SK-N-SH (cell line): ENCODE results near the gene SMIM10L2A. TPM values are rescaled to one million over a fixed set of nuclear protein-coding genes. Genes with fewer than 3 reads are reported as not detected.

Experiments used
- CTCF ChIA-PET: fragments of 300-600, 350-600 bp; formaldehyde crosslinking; extraction: SDS; loops from one replicate; lab custom pipeline; 2021; lab: Yijun Ruan, JAX
- POLR2A ChIA-PET: fragments of 350-600 bp; sonication (Branson Sonifier 250); formaldehyde crosslinking; extraction: SDS; loops from one replicate; lab custom pipeline; 2020; ENCODE audit warnings: antibody characterized with exemption, inconsistent platforms; lab: Yijun Ruan, JAX
- DNase-seq: peaks from one replicate; pipeline ENCODE4 v3.0.0; 2012
- H2AFZ ChIP-seq: fragments of 200-600 bp; sonication (generic); 2 replicates; pipeline ENCODE4 v1.8.1; 2016; ENCODE audit warnings: antibody characterized with exemption, mild to moderate bottlenecking, low read depth
- H3F3A ChIP-seq: fragments of 200-600 bp; sonication (generic); replicated peaks from 2 replicates; pipeline ENCODE3; 2016; ENCODE audit warnings: antibody characterized with exemption, mild to moderate bottlenecking; ENCODE audit not compliant: insufficient read depth
- H3K27ac ChIP-seq, 2 experiments: fragments of 200-500 bp in 1 of 2; fragments of 200-600 bp in 1 of 2; sonication (Bioruptor generic) in 1 of 2; sonication (generic), shearing (Covaris generic) in 1 of 2; 2 replicates each; pipeline versions ENCODE4 v1.5.1 to v1.6.1; 2014 to 2016; ENCODE audit warnings: low read depth in 2 of 2, inconsistent platforms in 1 of 2, low read length in 1 of 2, mild to moderate bottlenecking in 1 of 2, mixed read lengths in 1 of 2
- H3K27me3 ChIP-seq: fragments of 200-600 bp; sonication (generic), shearing (Covaris generic); 2 replicates; pipeline ENCODE4 v1.6.1; 2016; ENCODE audit warnings: mixed run types; ENCODE audit not compliant: insufficient read depth
- H3K36me3 ChIP-seq, 2 experiments: fragments of 200-500 bp in 1 of 2; fragments of 200-600 bp in 1 of 2; sonication (Bioruptor generic) in 1 of 2; sonication (generic) in 1 of 2; replicated peaks in 1 of 2; 2 replicates each; pipeline versions ENCODE3 to v1.5.1; 2014 to 2016; ENCODE audit warnings: low read length in 1 of 2, mild to moderate bottlenecking in 1 of 2; ENCODE audit not compliant: insufficient read depth in 2 of 2, control insufficient read depth in 1 of 2
- H3K4me1 ChIP-seq, 2 experiments: fragments of 200-500 bp in 1 of 2; fragments of 200-600 bp in 1 of 2; sonication (Bioruptor generic) in 1 of 2; sonication (generic), shearing (Covaris generic) in 1 of 2; 2 replicates each; pipeline versions ENCODE4 v1.5.1 to v1.6.1; 2014 to 2016; ENCODE audit warnings: low read depth in 1 of 2, low read length in 1 of 2, mixed run types in 1 of 2; ENCODE audit not compliant: insufficient read depth in 2 of 2, control insufficient read depth in 1 of 2
- H3K4me2 ChIP-seq: fragments of 200-600 bp; sonication (generic), shearing (Covaris generic); 2 replicates; pipeline ENCODE4 v1.6.1; 2017; ENCODE audit warnings: mixed run types
- H3K4me3 ChIP-seq, 2 experiments: fragments of 200-500 bp in 1 of 2; fragments of 200-600 bp in 1 of 2; sonication (Bioruptor generic) in 1 of 2; sonication (generic), shearing (Covaris generic) in 1 of 2; 2 replicates each; pipeline versions ENCODE4 v1.5.1 to v1.8.1; 2014 to 2016; ENCODE audit warnings: low read depth in 2 of 2, inconsistent platforms in 1 of 2, low read length in 1 of 2, mild to moderate bottlenecking in 1 of 2, mixed read lengths in 1 of 2, moderate library complexity in 1 of 2
- H3K79me2 ChIP-seq: fragments of 200-600 bp; sonication (generic); 2 replicates; pipeline ENCODE4 v1.8.1; 2017; ENCODE audit warnings: mild to moderate bottlenecking; ENCODE audit not compliant: insufficient read depth
- H3K9ac ChIP-seq: fragments of 200-600 bp; sonication (generic); 2 replicates; pipeline ENCODE4 v1.6.1; 2017; ENCODE audit warnings: mixed run types
- H3K9me2 ChIP-seq: fragments of 200-600 bp; sonication (generic); 2 replicates; pipeline ENCODE4 v1.6.1; 2017; ENCODE audit warnings: mixed run types
- H3K9me3 ChIP-seq: fragments of 200-600 bp; sonication (generic); 2 replicates; pipeline ENCODE4 v1.6.1; 2017; ENCODE audit warnings: mixed run types, mild to moderate bottlenecking, moderate library complexity
- H4K20me1 ChIP-seq: fragments of 200-600 bp; sonication (generic); 2 replicates; pipeline ENCODE4 v1.6.1; 2017; ENCODE audit warnings: mild to moderate bottlenecking, mixed run types; ENCODE audit not compliant: insufficient read depth
- CTCF ChIP-seq: fragments of 200-600 bp; sonication (generic); IDR thresholded peaks from 2 replicates; pipeline ENCODE4 v1.6.1; 2017; ENCODE audit warnings: antibody characterized with exemption, mild to moderate bottlenecking, moderate library complexity
- ELF1 ChIP-seq: IDR thresholded peaks from 2 replicates; pipeline ENCODE4 v1.4.0; 2012
- FOSL2 ChIP-seq: IDR thresholded peaks from 2 replicates; pipeline ENCODE4 v1.4.0; 2012; ENCODE audit warnings: low read depth, mild to moderate bottlenecking, moderate library complexity, borderline replicate concordance
- FOXJ3 ChIP-seq: sonication (generic); formaldehyde crosslinking; IDR thresholded peaks from 2 replicates; pipeline ENCODE4 v1.5.1; 2020; ENCODE audit warnings: mild to moderate bottlenecking, missing genetic modification reagents
- IRF3 ChIP-seq: fragments of 150-350 bp; IDR thresholded peaks from 2 replicates; pipeline ENCODE4 v1.6.1; 2016; ENCODE audit warnings: mild to moderate bottlenecking, low read depth, low read length
- PBX3 ChIP-seq: IDR thresholded peaks from 2 replicates; pipeline ENCODE4; 2012
- POLR2AphosphoS5 ChIP-seq: IDR thresholded peaks from 2 replicates; pipeline ENCODE4 v1.6.1; 2012; ENCODE audit warnings: low read depth, low read length
- SMC3 ChIP-seq: IDR thresholded peaks from 2 replicates; pipeline ENCODE4 v1.6.1; 2012; ENCODE audit warnings: low read depth, low read length, improper control_type of control experiment
- USF1 ChIP-seq: IDR thresholded peaks from 2 replicates; pipeline ENCODE4 v1.4.0; 2012; ENCODE audit warnings: low read depth, borderline replicate concordance
- ZBTB33 ChIP-seq: IDR thresholded peaks from 2 replicates; pipeline ENCODE4 v1.4.0; 2012; ENCODE audit warnings: low read depth, borderline replicate concordance
- WGBS: methylation state at CpG from one replicate; pipeline ENCODE4 v1.1.6; 2017; ENCODE audit warnings: low lambda C conversion rate; 5-methylcytosine and 5-hydroxymethylcytosine counted together
- polyA plus RNA-seq, 3 experiments: library from polyadenylated mRNA; depleted of rRNA; stranded (reverse); fragments of >200 nt; gene quantifications; 2 replicates each; pipeline ENCODE4 v1.2.3, GENCODE V29; 2012

SMIM10L2A gene
- polyA plus RNA-seq, 1 of the 3 experiments (the other 2 are of a cell fraction), result 0.15 TPM

GRCh38 chrX:135463937-135464336 lies 42.2 kb downstream of the SMIM10L2A start:
- Histone ChIP-seq H3K27me3 (no peaks in the 10 kb centered on the region), H3K4me1 (no peaks in the 10 kb centered on the region), H4K20me1 (no peaks in the 10 kb centered on the region), H3K36me3 (no peaks in the 10 kb centered on the region), H3K9ac (no peak overlapping the region), H3K4me2 (no peak overlapping the region), H3K27ac (no peak overlapping the region), H3K9me2 (no peaks in the 10 kb centered on the region), H3K9me3 (no peaks in the 10 kb centered on the region), H3K4me3 (no peak overlapping the region), H3K79me2 (no peaks in the 10 kb centered on the region), H2AFZ (no peak overlapping the region), H3F3A (no peaks in the 10 kb centered on the region)
- ChIA-PET CTCF (interaction anchor here (0.5 to 1.3 kb wide), 4 partner anchors 9 to 109 kb away, joined by 3 to 4 read pairs (median 3); no protein-coding TSS in a partner anchor), POLR2A (no interaction called here)
- DNase-seq, result no peak
- WGBS, result 25% methylated on average over 2 of the region's 2 CpGs
- TF ChIP-seq CTCF, result peak; percentile 43; the same call in 1 of the 2 replicates
- no peak for TF ChIP-seq ELF1
- TF ChIP-seq SMC3, result 0 out of 2 replicates have a peak, but pooled peaks have one; percentile 9

GRCh38 chrX:135476378-135476777 lies 54.6 kb downstream of the SMIM10L2A start:
- H3K27me3 ChIP-seq, result no peaks in the 10 kb centered on the region
- CTCF ChIA-PET, result interaction anchor here (1.1 to 2.4 kb wide), 3 partner anchors 8 to 290 kb away, joined by 3 to 10 read pairs (median 7); no protein-coding TSS in a partner anchor
- TF ChIP-seq ZBTB33, result no peak
- no peak for TF ChIP-seq POLR2AphosphoS5
- TF ChIP-seq SMC3, result no peak
- TF ChIP-seq PBX3, result no peak
- TF ChIP-seq CTCF, result no peak
- no peak for TF ChIP-seq FOSL2
- no peak for TF ChIP-seq USF1
- TF ChIP-seq IRF3, result no peak
- no peak for TF ChIP-seq FOXJ3 (CRISPR knock-in tag)
- TF ChIP-seq, all 33 proteins: peak for 0
- Histone ChIP-seq H2AFZ (no peak overlapping the region), H3K4me2 (no peak overlapping the region), H3F3A (no peaks in the 10 kb centered on the region), H3K27ac (no peak overlapping the region), H3K36me3 (no peaks in the 10 kb centered on the region), H3K9me2 (no peaks in the 10 kb centered on the region), H3K9ac (no peak overlapping the region), H3K9me3 (no peaks in the 10 kb centered on the region), H3K79me2 (no peaks in the 10 kb centered on the region), H3K4me3 (no peak overlapping the region), H3K4me1 (no peaks in the 10 kb centered on the region), H4K20me1 (no peaks in the 10 kb centered on the region)
- 7% methylated on average over 3 of the region's 3 CpGs for WGBS
- no peak for DNase-seq
- POLR2A ChIA-PET, result no interaction called here
